ENCODE results near the gene YWHAG.

GRCh38 chr7:76342222-76342621 is 16.6 kb downstream of the YWHAG start:
- TF ChIP-seq USF2 (IDR thresholded peaks at IDR 0.05; ENCODE audit: borderline replicate concordance, low read depth, low read length) = no peak
- TF ChIP-seq CTCF (IDR thresholded peaks at IDR 0.05) = no peak
- no peak for TF ChIP-seq CHD2 (IDR thresholded peaks at IDR 0.05; ENCODE audit: low read length, partially characterized antibody)
- TF ChIP-seq MXI1 (IDR thresholded peaks at IDR 0.05; ENCODE audit: low read depth, low read length) = no peak
- no peak for TF ChIP-seq ELF1 (IDR thresholded peaks at IDR 0.05)
- TF ChIP-seq EP300 (IDR thresholded peaks at IDR 0.05; ENCODE audit: borderline replicate concordance in 1 of 2, low read depth in 1 of 2, low read length in 1 of 2) = no peak

Data from SK-N-SH (cell line).